Endometrium (tissue), 2 donors: ENCODE data around the gene KRT16.
"Not testable (repeated sequence)": the region's sequence is repeated elsewhere in the genome, so short reads cannot be mapped to it uniquely, and the experiment has no call there.

Source experiments
- FAIRE-seq: peaks from 2 replicates; lab custom pipeline; 2012; peaks lifted over from hg19 to GRCh38; lab: Jason Lieb, UNC
- donor health status: control.
- donor health status: control.

KRT16 gene

DNA sequence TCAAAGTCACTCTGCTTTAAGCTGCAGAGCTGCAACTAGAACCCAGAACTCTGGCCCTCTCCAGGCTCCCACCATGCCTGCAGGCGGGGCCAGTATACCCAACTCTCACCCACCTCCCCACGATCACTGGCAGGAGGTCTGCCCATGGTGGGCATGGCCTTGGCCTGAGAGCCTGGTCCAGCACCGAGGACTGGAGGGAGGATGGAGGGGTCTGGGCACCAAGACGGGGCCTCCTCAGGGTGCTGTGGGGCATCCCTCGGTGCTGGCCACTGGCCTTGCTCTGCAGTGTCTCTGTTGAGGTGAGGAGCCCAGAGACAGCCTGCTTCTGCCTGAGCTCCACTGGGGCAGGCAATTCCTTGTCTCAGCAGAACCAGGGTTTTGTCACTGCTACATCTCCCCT, 1.5 kb upstream of the KRT16 start:
- FAIRE-seq, result no peak

GRCh38 chr17:41613277-41614082, 913 bp upstream of the KRT16 start:
- no peak for FAIRE-seq

DNA sequence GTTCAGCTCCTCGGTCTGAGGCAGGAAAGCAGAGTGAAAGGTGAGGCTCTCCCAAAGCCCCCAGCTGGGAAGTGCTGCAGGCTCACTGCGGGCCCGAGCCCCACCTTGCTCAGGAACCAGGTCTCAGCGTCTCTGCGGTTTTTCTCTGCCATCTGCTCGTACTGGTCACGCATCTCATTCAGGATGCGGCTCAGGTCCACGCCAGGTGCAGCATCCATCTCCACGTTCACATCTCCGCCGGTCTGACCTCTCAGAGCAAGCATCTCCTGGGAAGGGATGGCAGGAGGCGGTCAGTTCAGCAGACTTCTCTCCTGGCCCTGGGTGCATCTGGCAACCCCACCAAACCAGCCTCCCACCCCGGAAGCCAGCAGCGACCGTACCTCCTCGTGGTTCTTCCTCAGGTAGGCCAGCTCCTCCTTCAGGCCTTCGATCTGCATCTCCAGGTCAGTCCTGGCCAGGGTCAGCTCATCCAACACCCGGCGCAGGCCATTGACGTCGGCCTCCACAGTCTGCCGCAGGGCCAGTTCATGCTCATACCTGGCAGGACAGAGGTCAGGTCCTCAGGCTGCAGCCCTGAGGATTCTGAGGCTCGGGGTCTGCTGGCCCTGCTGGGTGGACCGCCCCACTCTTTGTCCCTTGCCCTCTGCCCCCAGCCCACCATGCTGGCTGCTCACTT, 1.5 kb downstream of the KRT16 start:
- no peak for FAIRE-seq

DNA sequence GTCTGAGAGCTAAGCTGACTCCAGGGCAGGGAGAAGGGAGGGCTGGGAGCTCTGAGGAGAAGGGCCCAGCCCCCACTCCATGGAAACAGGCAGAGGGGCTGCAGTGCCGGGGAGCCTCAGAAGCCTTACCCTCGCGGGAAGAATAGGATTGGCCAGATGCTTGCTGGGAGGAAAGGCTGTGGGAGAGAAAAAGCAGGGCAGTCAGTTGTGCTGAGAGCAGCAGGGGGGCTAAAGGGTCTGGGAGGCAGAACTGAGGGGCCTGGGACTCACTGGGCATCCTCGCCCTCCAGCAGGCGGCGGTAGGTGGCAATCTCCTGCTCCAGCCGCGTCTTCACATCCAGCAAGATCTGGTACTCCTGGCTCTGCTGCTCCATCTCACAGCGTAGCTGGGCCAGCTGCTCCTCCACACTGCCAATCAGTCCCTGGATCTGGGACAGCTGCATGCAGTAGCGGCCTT, 2.5 kb downstream of the KRT16 start:
- FAIRE-seq, result not testable (repeated sequence)

DNA sequence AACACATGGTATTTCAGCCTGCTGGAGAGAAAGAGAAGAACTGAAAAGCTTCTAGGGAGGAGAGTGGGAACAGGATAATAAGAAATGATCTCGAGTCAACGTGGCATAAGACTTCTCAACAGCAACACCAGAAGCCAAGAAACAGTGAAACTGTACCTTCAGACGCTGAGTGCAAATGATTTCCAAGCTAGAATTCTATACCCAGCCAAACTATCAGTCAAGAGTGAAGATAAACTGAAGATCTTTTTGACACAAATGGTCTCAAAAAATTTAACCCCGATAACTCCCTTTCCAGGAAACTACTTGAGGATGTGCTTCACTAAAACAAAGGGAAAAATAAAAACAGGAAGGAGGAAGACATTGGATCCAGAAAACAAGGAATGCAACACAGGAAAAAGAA, 5.6 kb downstream of the KRT16 start:
- not testable (repeated sequence) for FAIRE-seq

DNA sequence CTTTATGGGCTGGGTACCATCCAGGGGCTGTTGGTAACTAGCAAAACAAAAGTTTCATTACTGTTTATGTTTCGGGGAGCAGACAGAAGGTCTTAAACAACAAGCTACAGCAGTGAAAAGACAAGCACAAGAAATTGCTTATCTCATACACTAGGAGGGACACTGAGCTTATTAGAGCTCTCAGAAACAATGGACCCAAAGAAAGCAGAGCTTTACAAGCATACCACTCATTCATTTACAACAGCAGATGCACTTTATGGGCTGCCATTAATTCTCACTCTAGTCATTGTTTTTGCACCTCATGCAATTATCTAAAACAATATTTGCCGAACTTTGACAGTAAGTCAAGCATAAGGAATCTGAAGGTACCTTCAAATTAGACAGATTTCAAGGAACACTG, 10.0 kb downstream of the KRT16 start:
- no peak for FAIRE-seq

DNA sequence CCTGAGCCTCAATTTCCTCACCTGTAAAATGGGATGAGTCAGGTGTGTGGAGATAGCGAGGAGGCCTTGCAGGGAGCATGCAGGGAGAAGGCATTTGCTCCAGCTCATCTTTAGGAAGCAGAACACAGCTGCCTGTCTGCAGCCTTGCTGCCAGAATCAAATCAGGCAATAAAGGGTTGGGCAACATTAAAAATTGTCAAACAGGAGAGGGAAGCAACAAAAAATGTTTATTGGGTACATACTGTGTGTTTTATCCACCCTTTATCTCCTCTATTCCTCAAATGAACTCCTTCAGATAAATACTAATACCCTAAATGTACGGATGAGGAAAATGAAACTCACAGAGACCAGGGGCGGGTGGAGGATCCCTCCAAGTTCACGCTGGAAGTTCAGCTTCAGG, 12.2 kb downstream of the KRT16 start:
- FAIRE-seq, result no peak

GRCh38 chr17:41599680-41600079, 12.9 kb downstream of the KRT16 start:
- no peak for FAIRE-seq

DNA sequence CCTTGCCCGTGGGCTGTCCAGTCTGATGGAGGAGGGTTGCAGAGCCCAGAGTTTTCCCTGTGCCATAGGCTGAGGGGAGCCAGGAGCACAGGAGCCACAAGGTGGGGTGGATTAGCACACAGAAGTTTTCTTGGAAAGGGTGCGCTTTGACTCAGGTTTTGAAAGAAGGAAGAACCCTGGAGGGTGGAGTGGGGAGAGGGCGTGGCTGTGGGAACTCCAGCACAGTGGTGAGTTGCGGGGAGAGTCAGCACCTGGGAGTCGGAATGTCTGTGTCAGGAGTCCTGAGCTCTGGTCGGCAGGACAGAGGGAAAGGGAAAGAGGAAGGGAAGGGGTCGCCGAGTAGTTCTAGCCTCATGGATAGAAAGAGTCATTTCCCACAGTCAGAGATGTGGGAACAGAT, 17.0 kb downstream of the KRT16 start:
- FAIRE-seq, result no peak

GRCh38 chr17:41594363-41594915, 18.1 kb downstream of the KRT16 start:
- FAIRE-seq, result no peak

DNA sequence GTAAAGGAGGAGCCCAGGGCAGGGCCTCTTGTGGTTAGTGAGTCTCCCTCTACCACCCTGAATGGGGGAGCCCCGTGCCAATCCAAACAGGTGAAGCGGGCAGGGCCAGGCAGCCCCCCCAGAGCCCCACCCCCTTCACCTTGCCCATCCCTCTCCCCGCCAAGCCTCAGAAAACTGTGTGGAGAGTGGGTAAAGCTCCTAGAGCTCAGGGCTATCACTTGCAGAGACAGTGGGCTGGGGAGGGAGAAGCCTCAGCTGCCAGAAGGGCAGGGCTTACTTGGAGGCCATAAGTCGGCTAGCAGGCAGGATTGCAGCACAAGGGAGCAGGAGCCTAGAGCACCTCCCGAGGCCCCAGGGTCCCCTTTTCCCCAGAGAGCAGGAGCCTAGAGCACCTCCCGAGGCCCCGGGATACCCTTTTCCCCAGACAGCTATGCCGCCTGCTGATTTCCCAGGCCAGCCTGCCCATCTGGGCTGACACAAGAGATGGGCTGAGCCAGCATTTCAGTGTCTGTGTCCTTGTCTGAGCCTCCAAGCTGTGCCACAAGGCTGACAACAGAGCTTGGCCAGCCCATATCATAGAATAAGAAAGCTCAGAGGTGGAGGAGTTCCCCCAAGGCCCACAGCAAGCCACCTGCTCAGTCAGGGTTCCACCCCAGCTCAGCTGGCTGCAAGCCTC, 19.1 kb downstream of the KRT16 start:
- FAIRE-seq, result no peak

DNA sequence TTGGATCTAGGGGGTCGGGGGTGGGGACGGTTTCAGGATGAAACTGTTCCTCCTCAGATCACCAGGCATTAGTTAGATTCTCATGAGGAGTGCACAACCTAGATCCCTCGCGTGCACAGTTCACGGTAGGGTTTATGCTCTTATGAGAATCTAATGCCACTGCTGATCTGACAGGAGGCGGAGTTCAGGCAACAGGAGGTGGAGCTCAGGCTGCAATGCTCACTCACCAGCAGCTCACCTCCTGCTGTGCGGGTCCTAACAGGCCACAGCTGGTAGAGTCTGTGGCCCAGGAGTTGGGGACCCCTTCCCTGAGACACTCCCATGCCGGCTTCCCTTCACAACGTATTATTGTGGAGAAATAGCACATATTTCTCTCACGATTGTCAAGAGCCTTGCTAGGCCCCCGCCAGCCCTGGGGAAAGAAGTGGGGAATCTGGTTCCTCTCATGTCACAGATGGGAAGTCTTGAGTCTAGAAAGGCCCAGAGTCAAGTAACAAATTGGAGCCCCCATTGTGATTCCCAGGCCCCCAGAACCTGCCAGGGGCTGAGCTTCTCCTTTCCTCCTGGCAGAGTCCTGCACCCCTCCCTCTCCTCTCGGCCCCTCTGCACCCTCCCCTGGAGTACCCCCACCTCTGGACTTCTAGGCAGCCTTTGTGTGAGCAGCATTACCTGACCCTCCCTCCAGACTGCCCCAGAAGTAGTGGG, 19.8 kb downstream of the KRT16 start:
- FAIRE-seq, result no peak

DNA sequence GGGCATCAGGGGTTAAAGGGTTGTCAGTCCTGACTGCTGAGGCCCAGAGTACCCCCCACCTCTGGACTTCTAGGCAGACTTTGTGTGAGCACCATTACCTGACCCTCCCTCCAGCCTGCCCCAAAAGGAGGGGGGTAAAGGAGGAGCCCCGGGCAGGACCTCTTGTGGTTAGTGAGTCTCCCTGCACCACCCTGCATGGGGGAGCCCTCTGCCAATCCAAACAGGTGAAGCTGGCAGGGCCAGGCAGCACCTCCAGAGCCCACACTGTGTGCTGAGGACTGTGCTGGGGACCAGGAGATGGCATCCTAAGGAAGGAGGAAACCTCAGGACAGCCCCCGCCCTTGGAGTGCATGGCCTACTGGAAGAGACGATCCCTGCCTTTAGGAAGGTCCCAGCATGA, 23.3 kb downstream of the KRT16 start:
- no peak for FAIRE-seq

GRCh38 chr17:41588126-41588810, 24.3 kb downstream of the KRT16 start:
- FAIRE-seq, result no peak

- no peak for FAIRE-seq
Measured at GRCh38 chr17:41586863-41587495, 25.6 kb downstream of the KRT16 start, which contains the start of gene KRT14. KRT14 (minus strand) TSS chr17:41586895; CDS start chr17:41586834, 61 bp downstream.

GRCh38 chr17:41585301-41586056, 27.1 kb downstream of the KRT16 start:
- FAIRE-seq, result no peak

GRCh38 chr17:41584331-41584927, 28.1 kb downstream of the KRT16 start:
- not testable (repeated sequence) for FAIRE-seq

GRCh38 chr17:41583137-41584127, 29.1 kb downstream of the KRT16 start:
- no peak for FAIRE-seq
